Lower leg skin (tissue), 3 donors: ENCODE data around the gene WBP1L.

ENCODE experiments used
- POLR2A ChIP-seq, 2 donors: fragments of 450-650 bp; IDR thresholded peaks; one replicate each; pipeline ENCODE4 v1.6.1; 2016 to 2017; ENCODE audit warnings: antibody characterized with exemption in 2 of 2, mild to moderate bottlenecking in 1 of 2, moderate library complexity in 1 of 2
- TF ChIP-seq, protein P1 (sequence below), 3 donors: fragments of 450-650 bp; IDR thresholded peaks; one replicate each; pipeline ENCODE4 v1.5.1; 2016; ENCODE audit warnings: antibody characterized with exemption in 3 of 3, mild to moderate bottlenecking in 3 of 3, moderate library complexity in 2 of 3

DNA sequence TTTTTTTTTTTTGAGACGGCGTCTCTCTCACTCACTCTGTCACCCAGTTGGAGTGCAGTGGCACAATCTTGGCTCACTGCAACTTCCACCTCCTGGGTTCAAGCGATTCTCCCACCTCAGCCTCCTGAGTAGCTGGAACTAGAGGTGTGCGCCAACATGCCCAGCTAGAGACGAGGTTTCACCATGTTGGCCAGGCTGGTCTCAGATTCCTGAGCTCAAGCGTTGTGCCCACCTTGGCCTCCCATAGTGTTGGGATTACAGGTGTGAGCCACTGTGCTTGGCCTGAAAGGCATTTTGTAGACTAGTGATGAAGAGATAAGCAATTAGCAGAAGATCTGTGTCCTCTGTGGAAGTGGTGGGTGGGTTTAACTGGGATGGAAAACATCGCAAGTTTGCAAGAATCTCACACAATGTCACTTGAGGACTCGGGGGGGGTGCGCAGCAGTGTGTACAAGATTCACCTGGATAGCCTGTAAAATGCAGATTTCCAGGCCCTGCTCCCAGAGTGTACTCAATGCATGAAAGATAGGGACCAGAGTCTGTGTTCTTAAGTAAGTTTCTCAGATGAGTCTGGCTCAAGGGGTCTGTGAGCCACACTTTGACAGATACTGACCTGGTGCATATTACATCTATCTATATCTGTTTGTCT lies 82.5 kb downstream of the WBP1L start:
- TF ChIP-seq, protein P1, sequence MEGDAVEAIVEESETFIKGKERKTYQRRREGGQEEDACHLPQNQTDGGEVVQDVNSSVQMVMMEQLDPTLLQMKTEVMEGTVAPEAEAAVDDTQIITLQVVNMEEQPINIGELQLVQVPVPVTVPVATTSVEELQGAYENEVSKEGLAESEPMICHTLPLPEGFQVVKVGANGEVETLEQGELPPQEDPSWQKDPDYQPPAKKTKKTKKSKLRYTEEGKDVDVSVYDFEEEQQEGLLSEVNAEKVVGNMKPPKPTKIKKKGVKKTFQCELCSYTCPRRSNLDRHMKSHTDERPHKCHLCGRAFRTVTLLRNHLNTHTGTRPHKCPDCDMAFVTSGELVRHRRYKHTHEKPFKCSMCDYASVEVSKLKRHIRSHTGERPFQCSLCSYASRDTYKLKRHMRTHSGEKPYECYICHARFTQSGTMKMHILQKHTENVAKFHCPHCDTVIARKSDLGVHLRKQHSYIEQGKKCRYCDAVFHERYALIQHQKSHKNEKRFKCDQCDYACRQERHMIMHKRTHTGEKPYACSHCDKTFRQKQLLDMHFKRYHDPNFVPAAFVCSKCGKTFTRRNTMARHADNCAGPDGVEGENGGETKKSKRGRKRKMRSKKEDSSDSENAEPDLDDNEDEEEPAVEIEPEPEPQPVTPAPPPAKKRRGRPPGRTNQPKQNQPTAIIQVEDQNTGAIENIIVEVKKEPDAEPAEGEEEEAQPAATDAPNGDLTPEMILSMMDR (IDR thresholded peaks at IDR 0.05): no peak
- TF ChIP-seq POLR2A (IDR thresholded peaks at IDR 0.05): no peak
